LNCaP clone FGC (cell line): ENCODE data around the gene CD2BP2.
A peak's percentile ranks its signal among the peaks of the same experiment; 100 is the strongest.

Experiments
- DNase-seq: peaks from one replicate; pipeline ENCODE4 v3.0.0-alpha.2; 2011; ENCODE audit warnings: low read depth
- H3K4me3 ChIP-seq: 2 replicates; pipeline ENCODE4 v1.5.1; 2011; ENCODE audit warnings: mild to moderate bottlenecking, low read depth, low read length, control low read depth
- TF ChIP-seq, protein P1 (sequence below): IDR thresholded peaks from 2 replicates; pipeline ENCODE4 v1.5.1; 2012; ENCODE audit warnings: mild to moderate bottlenecking; ENCODE audit not compliant: control insufficient read depth, insufficient read depth; ENCODE audit errors: extremely low read depth

Gene CD2BP2

DNA sequence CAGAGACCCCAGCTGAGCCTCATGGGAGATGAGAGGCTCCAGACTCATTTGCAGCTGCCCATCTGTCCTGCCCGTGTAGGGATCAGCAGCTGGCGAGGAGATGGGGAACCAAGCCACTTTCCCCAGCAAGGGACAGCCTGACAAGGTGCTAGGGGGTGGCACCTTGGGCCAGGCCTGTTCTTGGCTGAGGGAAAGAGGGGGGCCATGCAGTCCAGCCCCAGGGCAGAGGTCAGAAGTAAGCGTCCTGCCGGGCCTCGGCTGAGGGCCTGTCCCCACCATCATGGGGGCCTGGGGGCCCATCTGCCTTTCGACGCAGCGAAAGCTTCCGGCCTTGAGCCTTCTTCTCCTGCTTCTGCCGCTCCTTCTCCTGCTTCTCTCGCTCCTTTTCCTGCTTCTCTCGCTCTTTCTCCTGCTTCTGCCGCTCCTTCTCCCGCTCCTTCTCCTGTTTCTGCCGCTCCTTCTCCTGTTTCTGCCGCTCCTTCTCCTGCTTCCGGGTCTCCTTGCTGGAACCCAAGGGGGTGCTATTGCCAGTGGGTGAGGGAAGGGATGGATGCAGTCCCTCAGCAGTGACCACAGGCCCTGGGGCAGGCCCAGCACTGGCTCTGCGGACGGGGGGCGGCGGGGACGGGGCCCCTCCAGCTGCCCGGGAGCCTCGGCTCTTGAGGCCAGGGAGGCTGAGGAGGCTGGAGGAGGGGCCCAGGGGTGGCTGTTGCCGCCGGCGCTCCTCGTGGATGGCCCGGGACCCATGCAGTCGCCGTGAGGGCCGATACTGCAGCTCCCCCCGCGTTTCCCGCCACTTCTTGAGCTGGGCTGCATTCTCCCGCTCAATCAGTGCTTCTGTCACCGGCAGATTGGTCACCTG lies 2.8 kb upstream of the CD2BP2 start:
- DNase-seq = no peak
- TF ChIP-seq, protein P1, sequence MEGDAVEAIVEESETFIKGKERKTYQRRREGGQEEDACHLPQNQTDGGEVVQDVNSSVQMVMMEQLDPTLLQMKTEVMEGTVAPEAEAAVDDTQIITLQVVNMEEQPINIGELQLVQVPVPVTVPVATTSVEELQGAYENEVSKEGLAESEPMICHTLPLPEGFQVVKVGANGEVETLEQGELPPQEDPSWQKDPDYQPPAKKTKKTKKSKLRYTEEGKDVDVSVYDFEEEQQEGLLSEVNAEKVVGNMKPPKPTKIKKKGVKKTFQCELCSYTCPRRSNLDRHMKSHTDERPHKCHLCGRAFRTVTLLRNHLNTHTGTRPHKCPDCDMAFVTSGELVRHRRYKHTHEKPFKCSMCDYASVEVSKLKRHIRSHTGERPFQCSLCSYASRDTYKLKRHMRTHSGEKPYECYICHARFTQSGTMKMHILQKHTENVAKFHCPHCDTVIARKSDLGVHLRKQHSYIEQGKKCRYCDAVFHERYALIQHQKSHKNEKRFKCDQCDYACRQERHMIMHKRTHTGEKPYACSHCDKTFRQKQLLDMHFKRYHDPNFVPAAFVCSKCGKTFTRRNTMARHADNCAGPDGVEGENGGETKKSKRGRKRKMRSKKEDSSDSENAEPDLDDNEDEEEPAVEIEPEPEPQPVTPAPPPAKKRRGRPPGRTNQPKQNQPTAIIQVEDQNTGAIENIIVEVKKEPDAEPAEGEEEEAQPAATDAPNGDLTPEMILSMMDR = no peak
- H3K4me3 ChIP-seq = no peak overlapping the region

DNA sequence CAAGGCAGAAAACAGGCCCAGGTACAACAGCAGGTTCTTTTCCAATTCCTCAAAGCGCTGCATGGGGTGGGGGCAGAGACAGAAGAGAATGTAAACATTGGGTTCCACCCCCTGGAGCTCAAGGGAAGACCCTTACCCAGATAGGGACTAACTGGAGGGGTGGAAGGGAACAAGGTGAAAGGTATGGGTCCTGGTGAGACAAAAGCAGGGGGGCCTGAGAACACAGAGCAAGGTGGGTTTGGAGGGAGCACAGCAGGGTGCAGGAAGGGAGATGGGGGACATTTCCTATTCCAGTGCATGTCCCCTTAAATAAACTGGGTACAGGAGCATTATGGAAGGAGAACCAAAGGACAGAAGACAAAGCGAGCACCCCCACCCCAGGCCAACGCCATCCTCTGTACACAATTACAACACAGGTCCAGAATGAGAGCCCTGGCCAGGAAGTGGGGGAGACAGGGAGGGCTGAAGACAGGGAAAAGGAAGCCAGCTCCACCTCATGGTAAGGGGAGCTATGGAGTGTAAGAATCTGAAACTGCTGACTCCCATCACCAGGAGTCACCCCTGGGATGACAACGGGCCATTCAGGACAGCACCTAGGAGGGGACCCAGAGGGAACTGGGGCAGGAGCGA lies 2.1 kb upstream of the CD2BP2 start:
- no peak overlapping the region for H3K4me3 ChIP-seq
- TF ChIP-seq, protein P1 = no peak
- no peak for DNase-seq

DNA sequence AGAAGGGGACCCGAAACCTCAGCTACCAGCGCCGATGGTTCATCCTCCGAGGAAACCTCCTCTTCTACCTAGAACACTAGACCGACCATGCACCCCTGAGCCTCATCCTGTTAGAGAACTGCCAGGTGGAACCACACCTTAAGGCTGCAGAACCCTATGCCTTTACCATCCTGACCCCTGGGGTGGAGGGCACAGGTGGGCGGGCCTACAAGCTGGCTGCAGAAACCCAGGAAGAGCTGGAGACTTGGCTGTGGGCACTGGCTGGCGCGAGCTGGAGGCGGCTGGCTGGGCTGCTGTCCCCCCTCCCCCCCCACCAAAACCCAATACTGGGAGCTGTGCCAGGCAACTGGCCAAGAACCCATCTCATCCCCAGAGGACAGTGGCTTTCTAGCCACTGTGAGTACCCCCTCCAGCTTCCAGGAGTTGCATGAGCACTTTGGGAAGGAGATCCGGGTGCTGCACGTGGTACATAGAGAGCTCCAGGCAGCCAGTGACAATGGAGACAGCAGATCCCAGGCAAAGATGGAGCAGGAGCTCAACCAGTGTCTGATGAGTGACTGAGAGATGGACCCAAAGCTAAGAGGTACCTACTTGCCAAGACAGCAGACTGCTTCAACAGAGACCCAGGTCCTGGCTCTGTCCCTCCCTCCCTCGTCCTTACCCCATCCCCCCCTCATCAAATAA lies 1.4 kb upstream of the CD2BP2 start:
- TF ChIP-seq, protein P1 = no peak
- no peak for DNase-seq
- peak overlapping the region; percentile 99 for H3K4me3 ChIP-seq

DNA sequence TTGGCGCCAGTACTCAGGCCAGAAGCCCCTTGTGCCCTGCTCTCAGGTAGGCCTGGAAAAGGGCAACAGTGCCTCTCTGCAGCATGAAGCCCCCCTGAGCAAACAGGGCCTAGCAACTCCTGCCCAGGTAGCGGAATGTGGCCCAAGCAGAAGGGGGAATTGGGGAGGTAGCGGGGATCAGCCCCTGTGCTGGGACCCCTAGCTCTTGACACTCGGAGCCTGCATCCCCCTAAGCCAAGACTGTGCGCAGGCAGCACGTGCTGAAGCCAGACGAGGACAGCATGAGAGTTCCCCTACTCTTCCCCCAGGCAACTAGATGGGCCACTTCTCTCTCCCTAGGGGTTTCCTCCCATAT lies 823 bp upstream of the CD2BP2 start:
- DNase-seq = no peak
- peak overlapping the region; percentile 99 for H3K4me3 ChIP-seq
- TF ChIP-seq, protein P1 = no peak

DNA sequence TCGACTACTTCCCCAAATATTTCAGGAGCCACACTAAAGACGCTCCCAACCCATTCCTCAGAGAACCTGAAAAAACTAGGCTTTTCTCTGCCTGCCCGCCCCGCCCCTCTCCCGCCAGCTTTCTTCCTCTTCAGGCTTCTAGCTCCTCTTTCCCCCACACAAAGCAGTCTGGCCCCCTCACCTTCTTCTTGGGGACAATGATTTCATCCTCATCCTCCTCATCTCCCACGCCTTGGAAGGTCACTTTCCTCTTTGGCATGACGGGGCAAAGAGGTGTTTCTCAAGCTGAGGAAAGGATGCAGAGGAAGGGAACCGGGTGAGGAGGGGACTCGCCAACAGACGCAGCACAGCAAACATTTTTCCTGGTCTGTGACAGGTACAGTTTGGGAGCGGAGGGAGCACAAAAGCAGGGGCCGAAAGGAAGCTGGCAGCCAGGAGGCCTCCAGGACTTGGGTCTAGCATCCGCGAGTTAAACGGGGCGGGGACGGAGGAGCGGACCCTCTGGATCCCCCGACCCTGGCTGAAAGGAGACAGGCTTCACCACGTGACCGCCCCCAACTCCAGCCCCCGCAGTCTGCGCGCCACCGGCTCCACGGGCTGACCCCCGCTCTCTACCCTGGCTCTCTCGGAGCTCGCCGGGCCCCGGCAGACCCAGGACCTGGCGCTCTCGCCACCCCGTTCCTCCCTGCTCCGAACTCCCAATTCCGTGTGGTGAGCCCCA lies 525 bp downstream of the CD2BP2 start:
- no peak for DNase-seq
- H3K4me3 ChIP-seq = peak overlapping the region; percentile 99
- TF ChIP-seq, protein P1 = no peak

DNA sequence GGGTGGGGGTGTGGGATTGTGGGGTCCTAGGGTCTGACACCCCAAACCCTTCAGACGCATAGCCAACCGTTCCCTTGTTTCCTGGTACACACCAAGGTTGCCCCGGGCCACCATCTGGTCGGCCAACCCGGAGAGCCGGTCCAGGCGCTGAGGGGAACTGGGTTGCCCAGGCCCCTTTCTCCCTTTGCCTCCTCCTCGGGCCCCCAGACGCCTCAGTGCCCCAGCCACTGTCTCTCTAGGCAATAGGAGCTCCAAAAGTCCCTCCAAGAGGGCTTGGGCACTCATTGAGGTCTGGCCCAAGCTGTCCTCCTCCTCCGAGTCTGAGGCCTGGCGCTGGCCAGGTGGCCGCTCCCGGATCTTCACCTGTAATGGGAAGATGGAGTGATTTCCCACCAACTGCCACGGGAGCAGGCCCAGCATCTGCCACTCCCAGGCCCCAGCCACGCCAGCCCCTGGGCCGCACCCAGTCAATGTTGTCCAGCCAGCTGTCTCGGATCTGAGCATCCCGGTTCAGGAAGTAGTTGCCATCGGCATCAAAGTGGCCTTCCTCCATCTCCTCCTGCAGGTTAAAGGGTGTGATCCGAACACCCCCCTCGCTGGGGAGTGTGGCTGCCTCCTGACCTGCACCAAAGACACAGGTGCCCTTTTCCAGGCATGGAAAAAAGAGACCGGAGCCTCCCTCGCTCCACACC lies 1.5 kb downstream of the CD2BP2 start:
- peak overlapping the region; percentile 99 for H3K4me3 ChIP-seq
- TF ChIP-seq, protein P1 = no peak
- DNase-seq = no peak
